T-helper 22 cell (primary cell): ENCODE data around the gene MRPL43.
"Not testable (repeated sequence)": the region's sequence is repeated elsewhere in the genome, so short reads cannot be mapped to it uniquely, and the experiment has no call there.

Experiments used
- DNase-seq: peaks from one replicate; pipeline ENCODE4 v3.0.0-alpha.2; 2020; ENCODE audit warnings: low read depth

MRPL43 gene

GRCh38 chr10:100982916-100983830 lies 4.1 kb downstream of the MRPL43 start:
- no peak for DNase-seq

DNA sequence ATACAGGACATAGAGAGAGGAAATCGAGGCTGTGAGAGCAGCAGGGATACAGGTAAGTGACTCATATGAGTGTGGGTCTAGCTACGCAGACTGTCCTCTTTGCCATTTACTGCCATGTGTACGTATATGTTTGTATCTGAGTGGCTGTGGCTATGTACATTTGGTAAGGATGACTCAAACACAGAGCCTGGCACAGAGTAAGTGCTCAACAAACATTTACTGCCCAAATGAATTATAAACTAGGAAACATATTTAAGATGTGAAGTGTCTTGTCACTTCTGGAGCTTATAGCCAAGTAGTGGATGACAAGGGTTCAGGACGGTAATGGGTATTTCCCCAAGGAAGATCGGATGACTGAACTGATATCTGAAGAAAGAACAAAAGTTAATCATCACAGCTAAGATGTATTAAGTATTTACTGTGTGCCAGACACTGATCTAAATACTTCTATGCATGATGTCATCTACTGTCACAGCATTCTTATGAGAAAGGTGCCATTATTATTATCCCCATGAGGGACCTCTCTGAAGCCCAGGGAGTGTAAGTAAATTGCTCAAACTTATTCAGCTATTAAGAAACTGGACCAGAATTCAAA lies 6.0 kb downstream of the MRPL43 start:
- no peak for DNase-seq

- no peak for DNase-seq
Observed at GRCh38 chr10:100980711-100981110, 6.6 kb downstream of the MRPL43 start.

- no peak for DNase-seq
Observed at GRCh38 chr10:100980311-100980710, 7.0 kb downstream of the MRPL43 start.

DNA sequence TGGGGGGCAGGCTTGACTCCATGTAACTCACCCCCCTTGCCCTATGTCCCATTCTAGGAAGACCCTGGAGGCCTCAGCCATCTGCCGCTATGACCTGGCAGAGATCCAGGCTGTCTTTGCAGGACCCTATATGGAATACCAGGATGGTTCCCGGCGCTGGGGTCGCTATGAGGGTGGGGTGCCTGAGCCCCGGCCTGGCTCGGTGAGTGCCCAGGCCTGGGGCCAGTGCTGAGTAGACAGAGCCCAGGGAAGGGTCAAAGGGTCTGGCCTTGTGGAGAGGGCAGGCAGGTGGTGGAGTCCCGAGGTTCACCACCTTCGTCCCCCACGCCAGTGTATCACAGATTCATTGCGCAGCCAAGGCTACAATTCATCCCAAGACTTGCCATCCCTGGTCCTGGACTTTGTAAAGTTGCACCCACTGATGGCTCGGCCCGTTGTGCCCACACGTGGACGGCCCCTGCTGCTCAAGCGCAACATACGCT lies 7.5 kb downstream of the MRPL43 start:
- no peak for DNase-seq

- no peak for DNase-seq
Observed at GRCh38 chr10:100978901-100979195, 8.4 kb downstream of the MRPL43 start.

- DNase-seq, result no peak
Observed at GRCh38 chr10:100978121-100978900, 9.0 kb downstream of the MRPL43 start.

- DNase-seq, result no peak
Observed at GRCh38 chr10:100977436-100977835, 9.9 kb downstream of the MRPL43 start.

DNA sequence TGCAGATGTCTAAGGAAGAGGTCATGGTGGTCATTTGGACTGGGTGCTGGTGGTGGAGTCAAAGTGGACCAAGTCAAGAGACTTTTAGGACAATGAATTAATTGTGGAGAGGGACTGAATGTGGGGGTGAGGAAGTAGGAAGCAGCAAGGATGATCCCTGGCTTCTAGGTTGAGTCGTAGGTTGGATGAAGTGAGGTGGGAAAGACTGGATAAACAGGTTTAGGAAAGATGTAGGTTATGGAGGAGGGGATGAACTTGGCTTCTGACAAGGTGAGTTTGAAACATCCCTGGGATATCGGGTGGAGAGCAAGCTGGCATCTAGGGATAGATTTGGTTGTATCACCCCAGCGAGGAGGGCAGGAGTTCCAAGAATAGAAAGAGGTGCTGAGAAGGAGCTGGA lies 10.4 kb downstream of the MRPL43 start:
- no peak for DNase-seq

GRCh38 chr10:100975397-100975796 lies 11.9 kb downstream of the MRPL43 start:
- not testable (repeated sequence) for DNase-seq

GRCh38 chr10:100972904-100973535 lies 14.3 kb downstream of the MRPL43 start:
- DNase-seq, result no peak

DNA sequence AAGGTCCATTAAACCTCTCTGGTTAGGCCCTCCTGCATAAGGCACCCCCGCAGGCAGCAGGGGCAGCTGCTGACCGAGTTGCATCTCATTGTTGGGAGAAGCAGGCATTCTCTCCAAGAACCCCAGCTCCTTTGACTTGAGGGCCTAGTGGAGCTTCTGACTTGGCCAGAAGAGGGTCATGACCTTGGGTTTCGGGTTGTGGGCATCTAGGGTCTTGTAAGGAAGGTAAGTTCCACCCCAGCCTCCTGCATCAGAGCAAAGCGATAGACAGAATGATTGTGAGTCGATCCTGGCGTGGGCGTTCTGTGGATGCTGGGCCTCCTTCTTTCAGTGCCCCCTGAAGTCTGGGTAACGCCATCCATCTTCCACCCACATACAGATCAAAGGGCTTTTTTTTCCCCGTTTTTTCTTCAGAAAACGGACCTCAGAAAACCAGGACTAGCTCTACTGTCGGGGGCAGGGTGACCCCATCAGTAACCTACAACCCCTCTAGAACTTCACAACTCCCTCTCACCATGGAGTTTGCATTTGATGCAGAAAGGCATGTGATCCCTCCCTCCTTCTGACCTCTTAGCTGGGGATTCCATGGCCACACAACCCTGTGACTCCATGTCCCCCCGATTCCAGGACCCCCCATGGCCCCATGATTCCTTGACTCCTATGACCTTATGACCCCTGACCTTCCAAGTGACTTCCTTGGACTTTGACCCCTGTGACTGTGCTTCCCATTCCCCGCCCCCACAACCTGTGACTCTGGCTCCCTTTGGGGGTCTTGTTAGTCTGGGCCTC lies 15.0 kb downstream of the MRPL43 start:
- DNase-seq, result no peak

GRCh38 chr10:100970914-100971811 lies 16.1 kb downstream of the MRPL43 start:
- DNase-seq, result no peak

- peak; percentile 12 for DNase-seq
Observed at GRCh38 chr10:100970076-100970913, 17.0 kb downstream of the MRPL43 start.

DNA sequence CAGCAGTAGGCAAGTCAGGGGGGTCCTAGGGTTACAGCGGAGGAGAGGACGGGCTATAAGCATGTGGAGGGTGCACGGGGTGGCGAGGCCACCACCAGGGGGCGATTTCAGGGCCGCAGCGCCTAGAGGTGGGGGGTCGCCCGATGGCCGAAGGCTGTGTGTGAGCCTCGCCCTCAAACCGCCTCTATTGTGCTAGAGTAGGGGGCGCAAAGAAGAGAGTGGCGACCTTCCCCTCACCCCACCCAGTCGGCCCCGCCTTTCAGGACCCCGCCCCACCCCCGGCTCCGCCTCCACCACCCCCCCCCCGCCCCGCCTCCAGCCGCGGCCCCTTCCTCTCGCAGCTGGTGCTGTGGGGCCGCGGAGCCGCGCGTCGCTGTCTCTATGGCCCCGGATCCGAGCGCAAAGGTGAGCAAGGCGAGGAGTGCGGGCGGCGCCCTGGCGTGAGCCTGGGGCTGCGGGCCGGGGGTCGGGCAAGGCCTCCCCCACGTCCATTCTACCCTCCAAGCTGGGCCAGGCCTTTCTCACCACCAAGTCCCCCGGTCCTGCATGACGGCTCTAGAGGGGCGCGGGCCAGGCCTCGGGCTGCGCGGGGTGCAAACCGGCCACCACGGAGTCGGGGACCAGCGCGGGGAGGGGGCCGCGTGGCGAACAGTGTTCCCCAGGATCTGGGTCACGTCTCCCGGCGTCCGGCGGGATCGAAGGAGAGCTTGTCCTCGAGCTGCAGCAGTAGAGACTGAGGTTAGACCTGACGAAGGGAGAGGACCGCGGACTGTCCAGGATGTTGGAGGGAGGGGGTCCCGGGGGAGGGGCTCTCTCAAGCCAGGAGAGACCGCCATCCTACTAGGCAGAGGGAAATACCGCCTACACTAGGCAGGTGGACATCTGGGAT lies 17.9 kb downstream of the MRPL43 start, which contains the start of gene SEMA4G:
SEMA4G (plus strand) TSS at position 318 of the 889 bp plus-strand sequence. CDS start 3,409 bp downstream, outside the sequence.
- no peak for DNase-seq

GRCh38 chr10:100968863-100969186 lies 18.5 kb downstream of the MRPL43 start:
- no peak for DNase-seq

- no peak for DNase-seq
Observed at GRCh38 chr10:100968062-100968736, 19.1 kb downstream of the MRPL43 start.

- no peak for DNase-seq
Observed at GRCh38 chr10:100967332-100967731, 20.0 kb downstream of the MRPL43 start.
